Measurements from ENCODE around the gene AKAP13.

The AKAP13 gene

DNA sequence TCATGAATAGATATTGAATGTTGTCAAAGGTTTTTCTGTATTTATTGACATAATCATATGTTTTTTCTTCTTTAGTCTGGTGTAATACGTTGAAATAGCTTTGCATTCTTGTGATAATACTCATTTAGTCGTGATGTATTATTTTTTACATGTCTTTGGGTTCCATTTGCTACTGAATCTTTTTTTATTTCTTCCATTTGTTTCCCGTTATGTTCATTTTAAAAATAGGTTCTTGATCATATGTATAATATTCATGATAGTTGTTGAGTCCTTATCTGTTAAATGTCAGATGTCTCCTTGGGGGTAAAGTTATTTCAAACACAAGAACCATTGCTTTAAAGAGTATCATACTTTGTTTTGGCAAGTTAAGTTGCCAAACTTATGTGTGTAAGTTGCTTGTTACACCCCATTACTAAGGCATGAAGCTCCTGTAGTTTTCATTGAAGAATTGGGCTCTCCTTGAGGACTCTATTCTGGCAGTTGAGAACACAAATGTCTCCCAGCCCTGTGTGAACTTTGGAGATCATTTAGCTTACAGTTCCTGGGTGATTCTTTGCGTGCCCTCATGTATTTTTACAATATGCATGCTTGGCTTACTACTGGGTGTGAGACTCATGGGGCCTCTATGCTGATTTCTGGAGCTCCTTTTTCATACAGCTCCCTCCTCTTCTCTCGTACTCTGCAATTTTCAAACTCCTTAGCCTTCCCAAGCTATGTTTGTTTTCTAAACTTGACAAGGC lies 8.3 kb downstream of the AKAP13 start:
- no peak for DNase-seq

DNA sequence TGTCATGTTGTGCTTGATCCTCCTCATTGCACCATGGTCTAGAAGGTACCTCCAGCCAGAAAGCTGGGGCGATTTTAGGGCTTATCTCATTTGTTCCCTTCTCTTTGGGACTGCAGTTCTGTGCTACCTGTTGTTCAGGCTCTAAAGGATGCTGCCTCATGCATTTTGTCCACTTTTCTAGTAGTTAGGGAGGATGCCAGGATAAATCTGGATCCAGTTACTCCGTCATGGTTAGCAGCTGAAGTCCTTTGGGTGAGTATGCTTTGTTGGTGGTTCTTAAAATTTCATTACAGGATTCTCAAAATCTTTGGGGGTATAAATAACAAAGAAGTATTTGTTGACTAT lies 8.9 kb downstream of the AKAP13 start:
- no peak for DNase-seq

DNA sequence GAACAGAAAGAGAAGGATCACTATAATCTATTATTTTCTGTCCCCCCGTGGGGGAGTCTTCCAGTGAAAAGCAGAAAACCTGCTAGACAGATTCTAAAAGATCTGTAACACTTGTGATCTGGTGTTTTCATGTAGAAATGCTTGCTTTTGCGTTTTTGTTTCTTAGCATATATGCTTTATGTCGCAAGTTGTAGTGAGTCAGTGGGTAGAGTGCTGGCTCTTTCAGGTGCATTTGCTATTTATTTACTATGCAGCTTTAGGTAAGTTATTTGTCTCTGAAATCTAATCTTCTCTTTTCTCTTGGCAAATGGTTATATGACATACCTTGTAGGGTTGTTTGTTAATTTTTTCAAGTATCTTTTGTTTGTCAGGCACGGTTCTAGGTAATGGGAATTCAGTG lies 9.4 kb downstream of the AKAP13 start:
- no peak for DNase-seq

DNA sequence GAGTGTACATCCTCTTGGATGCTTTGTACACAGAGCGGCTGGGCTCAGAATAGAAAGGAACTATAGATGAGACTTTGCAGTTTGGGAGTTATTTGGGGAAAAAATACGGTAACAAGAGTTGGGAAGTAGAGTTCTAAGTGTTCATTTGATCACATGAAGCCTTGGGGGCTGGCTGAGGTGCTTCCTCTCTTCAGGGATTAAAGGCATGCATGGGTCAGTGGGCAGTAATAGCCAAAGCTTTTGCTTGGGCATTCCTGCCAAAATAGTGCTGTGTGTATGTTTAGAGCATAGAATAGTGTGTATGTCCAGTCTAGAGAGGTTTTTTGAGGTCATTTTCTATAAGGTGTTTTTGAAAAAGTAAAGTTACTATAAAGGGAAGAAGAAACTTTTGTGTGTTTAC lies 12.8 kb downstream of the AKAP13 start:
- no peak for DNase-seq

DNA sequence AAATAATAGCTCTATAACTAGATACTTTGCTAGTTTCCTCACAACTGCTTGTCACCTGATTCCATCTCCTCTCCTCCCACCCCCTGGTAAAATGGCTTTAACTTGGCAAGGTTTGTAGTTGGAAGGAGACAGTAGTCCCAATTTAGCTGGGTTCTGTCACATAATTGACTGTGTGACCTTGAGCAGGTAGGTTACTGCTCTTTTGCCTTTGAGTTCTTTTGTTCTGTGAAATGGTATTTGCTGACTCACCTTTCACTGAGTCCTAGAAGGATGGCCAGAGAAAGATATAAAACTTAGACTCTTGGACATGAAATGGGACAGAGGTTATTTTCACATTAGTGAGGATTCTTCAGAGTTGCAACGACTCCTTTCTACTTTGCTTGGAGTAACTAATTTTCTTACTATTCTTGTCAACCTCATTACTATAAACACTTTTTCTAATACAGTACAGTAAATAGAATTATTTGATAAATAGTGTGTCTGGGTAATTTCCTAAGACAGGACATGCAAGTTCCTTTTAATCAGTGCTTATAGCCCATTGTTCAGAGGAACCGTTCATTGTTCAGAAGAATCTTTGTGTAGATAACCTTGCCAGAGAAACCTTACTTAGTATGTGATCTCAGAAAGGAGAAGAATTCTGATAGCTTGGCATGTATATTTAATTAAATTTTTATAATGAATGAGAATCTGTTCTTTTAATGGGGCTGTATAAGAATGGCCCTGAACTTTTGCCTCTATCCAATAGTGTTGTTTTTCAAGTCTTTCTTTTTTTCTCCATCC lies 14.3 kb downstream of the AKAP13 start:
- no peak for DNase-seq

DNA sequence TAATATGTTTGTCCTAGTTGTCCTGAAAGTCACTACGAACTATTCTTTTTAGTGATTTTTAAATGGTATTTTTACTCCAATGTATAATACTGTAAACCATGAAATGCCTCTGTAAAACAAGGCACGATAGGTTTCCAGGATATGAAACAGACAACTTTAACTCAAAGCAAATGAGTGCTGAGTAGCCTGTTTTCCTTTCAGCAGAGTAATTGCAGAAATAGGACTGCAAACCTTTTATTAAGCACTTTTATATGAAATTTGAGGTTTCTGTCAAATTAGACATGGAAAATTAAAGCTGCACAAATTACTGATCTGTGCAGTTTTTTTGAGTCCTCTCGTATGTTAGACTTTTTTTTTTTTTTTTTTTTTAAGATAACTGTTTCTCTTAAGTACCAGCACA lies 16.2 kb downstream of the AKAP13 start:
- no peak for DNase-seq

DNA sequence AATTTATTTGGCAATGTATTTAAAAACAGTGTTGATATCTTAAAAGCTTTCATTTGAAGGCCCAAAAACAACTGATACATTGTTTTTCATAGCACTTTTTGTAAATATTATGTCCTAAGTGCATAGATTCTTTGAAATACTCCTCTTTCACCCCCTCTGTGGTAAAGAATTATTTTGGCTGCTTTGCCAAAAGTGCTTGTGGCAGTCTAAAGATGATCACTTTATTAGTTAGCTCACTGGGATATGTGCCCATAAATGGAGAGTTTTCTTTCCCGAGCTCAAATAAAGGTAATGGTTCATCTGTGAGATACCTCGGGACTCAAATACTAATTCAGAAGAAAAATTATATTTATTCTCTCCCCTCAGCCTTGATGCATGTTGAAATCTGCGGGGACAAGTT lies 16.7 kb downstream of the AKAP13 start:
- no peak for DNase-seq

DNA sequence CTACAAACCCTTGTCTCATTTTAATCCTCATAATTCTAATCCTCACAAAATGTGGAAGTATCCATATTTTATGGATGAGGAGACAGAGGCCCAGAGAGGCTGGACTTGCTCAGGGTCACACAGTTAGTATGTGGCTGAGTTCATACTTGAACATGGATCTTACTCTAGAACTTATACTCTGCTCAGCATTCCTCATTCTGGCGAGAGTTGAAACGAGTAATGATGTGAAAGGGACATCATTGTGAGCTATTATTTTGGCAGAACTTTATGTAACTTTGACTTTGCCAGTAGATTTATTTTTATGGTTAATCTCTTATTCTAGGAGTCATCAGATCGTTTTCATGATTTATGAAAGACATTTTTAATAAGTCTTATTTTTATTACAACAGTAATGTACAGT lies 17.5 kb downstream of the AKAP13 start:
- no peak for DNase-seq

DNA sequence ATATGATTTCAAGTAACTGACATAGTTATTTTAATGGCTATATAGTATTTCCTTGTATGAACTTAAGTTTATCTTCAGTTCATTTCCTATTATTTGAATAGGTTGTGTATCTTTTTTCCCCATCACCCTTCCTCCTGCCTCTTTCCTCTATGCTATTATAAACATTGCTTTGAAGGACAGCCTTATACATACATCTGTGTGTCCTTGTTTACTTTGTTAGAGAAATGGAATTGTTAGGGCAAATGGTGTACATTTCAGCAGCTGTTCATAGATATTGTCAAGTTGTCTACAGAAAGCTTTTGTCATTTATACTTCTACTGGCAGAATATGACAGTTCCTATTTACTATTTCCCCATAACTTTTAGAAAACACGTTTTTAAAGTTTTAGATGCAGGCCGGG lies 18.4 kb downstream of the AKAP13 start:
- no peak for DNase-seq

DNA sequence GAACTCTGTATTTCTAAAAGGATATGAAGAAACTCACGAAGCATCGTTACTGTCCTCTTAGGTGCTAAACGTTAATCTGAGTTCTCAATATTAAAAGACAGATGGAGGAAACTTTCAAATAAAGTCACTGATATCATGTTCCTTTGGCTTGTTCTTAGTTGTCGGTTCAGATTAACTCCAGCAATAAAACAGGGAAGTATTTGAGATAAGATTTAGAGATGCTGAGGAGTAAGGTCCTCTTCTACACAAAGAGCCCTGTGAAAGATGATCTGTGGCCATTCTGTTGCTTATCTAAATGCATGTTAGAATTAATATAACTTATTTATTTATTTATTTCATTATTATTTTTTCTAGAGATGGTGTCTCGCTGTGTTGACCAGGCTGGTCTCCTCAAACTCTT lies 19.2 kb downstream of the AKAP13 start:
- no peak for DNase-seq

DNA sequence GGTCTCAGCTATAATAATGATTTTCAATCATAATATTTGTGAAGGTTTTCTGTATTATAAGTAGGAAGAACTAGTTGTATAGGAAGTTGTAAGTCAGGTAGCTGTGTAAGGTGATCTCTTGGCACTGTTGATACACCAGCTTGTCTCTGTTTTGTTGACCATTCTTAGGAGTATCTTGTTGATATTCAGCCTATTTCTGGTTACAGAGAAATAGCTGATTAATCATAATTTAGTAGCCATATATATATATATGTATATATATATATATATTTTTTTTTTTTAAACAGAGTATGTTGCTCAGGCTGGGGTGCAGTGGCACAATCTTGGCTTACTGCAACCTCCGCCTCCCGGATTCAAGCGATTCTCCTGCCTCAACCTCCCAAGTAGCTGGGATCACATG lies 20.2 kb downstream of the AKAP13 start:
- DNase-seq = no peak

DNA sequence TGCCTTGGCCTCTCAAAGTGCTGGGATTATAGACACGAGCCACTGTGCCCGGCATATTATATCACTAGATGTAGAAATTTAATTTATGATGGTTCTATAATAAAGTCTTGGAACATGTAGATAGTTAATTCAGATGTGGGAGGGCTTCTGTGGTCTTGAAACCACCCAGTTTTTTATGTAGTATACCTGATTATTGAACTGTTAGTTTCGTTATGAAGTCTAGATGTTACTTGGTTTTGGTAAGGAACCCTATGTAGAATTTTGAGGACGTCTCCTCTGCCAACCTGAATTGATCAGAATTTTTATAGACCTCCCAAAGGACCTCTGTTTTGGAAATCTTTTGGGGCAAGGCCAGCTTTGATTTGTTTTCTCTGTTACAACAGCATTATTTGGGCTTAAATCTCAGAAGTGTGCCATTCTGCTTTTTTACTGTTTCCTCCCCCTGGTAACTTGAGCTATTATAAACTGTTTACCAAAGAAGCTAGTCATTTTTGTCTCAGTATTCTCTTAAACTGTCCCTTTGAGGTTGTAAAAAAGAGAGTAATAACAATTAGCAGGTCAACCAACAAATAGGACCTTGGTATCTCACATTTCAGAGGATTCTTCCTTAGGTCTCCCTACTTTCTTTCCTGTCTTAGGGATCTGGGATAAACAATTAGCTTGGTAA lies 20.8 kb downstream of the AKAP13 start:
- DNase-seq = no peak

DNA sequence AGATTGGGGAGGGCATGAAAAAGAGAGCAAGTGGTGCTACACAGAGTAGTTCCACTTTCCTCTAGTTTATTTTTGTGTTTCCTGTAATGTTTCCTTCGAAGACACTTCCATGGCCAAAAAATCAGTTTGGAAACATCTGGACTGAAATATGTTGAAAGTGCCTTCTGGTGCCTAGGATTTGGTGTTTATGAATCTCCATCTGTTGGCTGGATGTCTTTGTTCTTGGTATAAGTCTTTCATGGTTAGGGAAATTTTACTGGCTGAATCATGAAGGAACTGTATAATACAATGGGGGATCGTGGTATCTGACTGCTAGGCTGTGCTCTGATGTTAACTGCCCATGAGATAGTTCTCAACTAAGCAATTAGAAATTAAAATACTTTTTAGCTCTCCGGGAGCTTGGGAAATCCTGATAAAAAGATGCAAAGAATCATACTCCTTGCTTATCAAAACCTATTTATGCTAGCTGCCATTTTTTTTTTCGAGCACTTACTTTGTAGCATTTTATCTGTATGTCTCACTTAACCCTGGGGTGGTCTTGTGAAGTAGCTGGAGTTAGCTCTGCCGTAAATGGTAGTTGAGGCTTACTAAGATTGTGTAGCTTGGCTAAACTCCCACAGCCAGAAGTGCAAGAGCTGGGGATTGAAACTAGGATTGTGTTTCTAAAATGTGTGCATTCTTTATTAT lies 21.9 kb downstream of the AKAP13 start:
- DNase-seq = no peak

DNA sequence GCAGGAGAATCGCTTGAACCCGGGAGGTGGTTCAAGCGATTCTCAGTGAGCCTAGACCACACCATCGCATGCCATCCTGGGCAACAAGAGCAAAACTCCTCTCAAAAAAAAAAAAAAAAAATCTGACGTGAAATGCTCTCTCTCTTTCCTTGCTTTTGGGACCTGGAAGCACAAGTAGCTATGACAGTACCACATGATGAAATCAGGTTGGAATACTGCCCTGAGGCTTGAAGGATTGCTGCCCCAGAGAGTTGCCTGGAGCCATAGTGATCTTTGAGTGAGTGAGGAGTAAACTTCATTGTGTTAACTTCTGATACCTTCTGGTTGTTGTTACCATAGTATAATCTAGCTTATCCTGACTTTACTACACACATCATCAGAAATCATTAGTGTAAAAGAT lies 23.3 kb downstream of the AKAP13 start:
- DNase-seq = no peak

DNA sequence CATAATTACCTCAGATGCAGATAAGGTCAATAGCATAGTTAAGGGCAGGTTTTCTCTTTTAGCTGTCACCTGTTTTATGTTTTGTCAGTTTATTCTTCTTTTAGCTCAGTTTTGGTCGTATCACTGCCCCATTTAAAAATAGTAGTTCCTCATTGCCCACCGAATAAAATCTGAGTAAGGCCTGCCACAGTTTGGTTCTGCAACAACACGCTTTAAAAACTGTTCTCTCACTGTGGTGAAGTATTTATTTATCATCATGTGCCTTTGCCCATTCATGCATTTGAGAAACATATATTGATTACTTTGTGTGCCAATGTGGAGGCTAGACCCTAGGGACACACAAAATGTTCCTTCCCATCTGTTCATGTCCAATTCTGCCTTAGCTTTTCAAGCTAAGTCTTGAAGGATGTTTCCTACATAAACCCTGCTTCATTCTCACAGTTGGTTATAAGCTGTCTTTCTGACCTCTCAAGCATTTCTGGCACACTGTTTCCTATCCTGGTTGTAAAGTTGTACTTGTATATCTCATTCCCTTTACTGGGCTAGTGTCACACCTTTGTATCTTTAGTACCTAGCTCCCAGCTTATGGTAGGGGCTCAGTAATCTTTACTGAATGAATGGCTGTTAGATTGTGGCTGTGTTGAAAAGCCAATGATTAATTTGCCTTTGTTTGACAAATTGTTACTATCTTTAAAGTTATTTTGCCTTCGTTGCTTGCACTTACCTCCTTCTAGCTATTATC lies 23.9 kb downstream of the AKAP13 start:
- peak in 1 of 2 donors; percentile 4 for DNase-seq

DNA sequence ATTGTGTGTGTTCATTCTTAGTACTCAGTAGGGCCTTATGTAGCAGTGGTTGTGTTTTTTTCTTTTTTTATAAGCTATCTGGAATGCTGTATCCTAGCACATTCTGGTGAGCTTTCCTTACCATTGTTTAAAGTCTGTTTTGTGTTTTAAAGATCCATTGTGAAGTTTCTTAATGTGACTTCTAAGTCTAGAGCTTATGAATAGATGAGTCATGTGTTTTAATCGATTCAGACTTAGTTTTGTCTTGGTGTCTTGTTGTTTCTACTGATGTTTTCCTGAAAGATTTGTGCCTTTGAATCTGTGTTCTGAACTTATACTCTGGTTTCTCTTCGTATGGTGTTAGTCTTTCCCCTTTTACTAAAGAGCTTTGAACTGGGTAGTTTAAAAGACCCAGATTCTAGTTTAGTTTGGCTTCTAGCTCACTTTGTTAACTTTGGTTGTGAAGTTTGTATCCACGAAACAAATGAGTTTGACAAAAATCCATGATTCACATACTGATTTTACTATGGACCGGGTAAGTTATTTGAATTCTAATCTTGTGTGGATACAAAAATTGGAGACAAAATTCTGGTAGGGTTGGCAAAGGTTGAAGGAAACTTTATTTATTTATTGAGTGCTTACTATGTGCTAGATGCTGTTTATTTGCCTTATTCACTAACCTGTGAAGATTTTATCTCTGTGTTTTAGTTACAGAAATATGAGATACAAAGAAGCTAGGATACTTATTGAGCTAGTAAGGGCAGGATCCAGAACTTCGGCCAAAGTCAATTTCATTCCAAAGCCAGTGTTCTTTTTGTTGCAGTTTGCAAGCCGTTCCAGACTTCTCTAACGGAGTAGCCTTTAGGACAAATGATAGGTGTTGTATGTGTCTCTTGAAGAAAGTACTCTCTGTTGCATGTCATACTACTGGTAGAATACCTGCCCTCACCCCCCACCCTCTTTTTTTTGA lies 24.8 kb downstream of the AKAP13 start:
- no peak for DNase-seq

DNA sequence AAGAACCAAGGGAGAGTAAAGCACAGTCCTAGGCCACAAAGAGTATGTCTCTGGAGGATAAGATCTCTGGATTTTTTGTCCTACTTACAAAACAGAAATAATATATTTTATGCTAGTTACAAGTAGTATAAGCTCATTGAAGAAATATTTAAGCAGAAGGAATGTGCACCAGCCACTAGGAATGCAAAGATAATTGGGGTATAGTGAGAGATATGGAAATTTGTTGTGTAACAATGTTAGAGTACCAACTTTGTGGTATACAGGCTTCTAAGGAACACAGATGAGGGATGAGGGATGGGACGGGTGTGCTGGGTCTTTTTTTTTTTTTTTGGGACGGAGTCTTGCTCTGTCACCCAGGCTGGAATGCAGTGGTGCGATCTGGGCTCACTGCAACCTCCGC lies 26.5 kb downstream of the AKAP13 start:
- DNase-seq = no peak

DNA sequence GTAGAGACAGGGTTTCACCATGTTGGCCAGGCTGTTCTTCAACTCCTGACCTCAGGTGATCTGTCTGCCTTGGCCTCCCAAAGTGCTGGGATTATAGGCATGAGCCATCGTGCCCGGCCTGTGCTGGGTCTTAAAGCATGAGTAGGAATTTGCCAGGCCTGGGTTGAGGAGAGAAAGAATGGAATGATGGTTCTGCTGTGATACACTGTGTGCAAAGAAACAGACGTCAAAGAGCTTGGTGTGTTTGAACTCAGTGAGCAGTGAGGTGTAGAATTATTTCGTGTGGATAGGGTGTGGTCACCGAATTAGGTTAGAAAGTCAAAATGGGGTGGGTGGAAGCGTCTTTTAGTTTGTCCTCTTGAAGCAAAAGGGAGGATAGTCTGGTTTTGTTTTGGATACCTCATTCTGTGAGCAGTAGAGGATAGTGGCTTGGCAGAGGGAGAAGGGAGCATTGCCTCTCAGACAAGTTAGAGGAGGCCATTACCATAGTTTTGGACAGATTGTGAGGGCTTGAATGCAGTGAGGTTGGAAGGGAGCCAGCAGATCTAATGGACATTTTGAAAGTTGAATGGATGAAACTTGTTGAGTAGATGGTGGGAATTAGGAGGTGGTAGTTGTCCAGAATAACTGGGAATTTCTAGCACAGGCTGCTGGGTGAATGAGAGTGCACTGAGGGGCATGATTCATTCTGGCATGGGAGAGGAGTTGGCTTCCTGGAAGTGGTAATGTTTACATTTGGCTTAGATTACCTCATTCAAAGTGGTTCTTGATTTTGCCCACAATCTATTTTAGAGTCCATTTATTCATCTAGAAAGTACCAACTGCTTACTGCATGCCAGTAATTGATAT lies 27.2 kb downstream of the AKAP13 start:
- DNase-seq = peak; percentile 14 to 21

DNA sequence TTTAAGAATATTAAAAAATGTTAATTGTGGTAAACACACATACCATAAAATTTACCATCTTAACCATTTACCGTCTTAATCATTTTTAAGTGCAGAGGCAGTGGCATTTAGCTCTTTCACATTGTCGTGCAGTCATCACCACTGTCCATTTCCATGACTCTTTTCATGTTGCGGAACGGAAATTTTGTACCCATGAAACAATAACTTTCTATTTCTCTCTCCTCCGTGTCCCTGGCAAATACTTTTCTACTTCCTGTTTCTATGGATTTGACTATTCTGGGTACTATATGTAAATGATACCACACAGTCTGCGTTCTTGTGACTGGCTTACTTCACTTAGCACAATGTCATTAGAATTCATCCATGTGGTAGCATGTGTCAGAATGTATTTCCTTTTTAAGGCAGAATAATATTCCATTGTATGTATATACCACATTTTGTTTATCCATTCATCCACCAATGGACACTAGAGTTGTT lies 27.9 kb downstream of the AKAP13 start:
- DNase-seq = peak; percentile 14 to 41

DNA sequence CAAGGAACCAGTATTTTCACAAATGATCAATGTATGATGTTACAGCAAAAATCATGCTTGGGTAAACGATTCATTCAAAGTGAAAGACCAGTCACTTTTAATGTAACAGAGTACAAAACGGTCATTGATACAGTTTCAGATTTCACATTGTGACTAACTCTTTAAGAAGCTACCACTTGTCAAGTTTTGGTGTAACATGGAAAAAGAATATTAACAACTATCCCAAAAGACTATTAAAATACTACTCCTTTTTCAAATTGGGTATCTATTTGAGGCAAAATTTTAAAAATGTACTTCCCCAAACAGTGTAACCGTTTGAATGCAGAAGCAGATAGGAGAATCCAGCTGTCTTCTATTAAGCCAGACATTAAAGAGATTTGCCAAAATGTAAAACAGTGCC lies 31.7 kb downstream of the AKAP13 start:
- DNase-seq = no peak
